HTERT RPE-1 (cell line): ENCODE results near the gene SLC5A1.

Experiments
- in situ Hi-C: fragments of 300-500 bp; cut with MboI; formaldehyde crosslinking; loops from 4 replicates; pipeline ENCODE4 v1.14.3; 2020; ENCODE audit warnings: low sequenced_read_pairs

Gene SLC5A1

GRCh38 chr22:32042924-32043323 lies at the start of gene SLC5A1:
Gene SLC5A1 (plus strand): TSS chr22:32043261. CDS start chr22:32043282, 21 bp downstream.
- in situ Hi-C loops, result no loop called here

GRCh38 chr22:31995046-31995445 lies 48.0 kb upstream of the SLC5A1 start:
- in situ Hi-C loops, result no loop called here

- in situ Hi-C loops, result no loop called here
Observed at GRCh38 chr22:31995807-31996206, 47.3 kb upstream of the SLC5A1 start.

- in situ Hi-C loops, result no loop called here
Observed at GRCh38 chr22:31998784-31999385, 44.2 kb upstream of the SLC5A1 start.

GRCh38 chr22:32000181-32000580 lies 42.9 kb upstream of the SLC5A1 start:
- in situ Hi-C loops, result no loop called here

- in situ Hi-C loops, result no loop called here
Observed at GRCh38 chr22:32005453-32005852, 37.6 kb upstream of the SLC5A1 start.

GRCh38 chr22:32013200-32013599 lies 29.9 kb upstream of the SLC5A1 start:
- in situ Hi-C loops, result no loop called here

GRCh38 chr22:32016081-32016480 lies 27.0 kb upstream of the SLC5A1 start:
- in situ Hi-C loops, result no loop called here

- in situ Hi-C loops, result no loop called here
Observed at GRCh38 chr22:32018056-32018455, 25.0 kb upstream of the SLC5A1 start.

- in situ Hi-C loops, result no loop called here
Observed at GRCh38 chr22:32020117-32020516, 22.9 kb upstream of the SLC5A1 start.

GRCh38 chr22:32021716-32022115 lies 21.3 kb upstream of the SLC5A1 start:
- in situ Hi-C loops, result no loop called here

- in situ Hi-C loops, result no loop called here
Observed at GRCh38 chr22:32023251-32023827, 19.7 kb upstream of the SLC5A1 start.

GRCh38 chr22:32024796-32025195 lies 18.3 kb upstream of the SLC5A1 start:
- in situ Hi-C loops, result no loop called here

- in situ Hi-C loops, result no loop called here
Observed at GRCh38 chr22:32030518-32031247, 12.4 kb upstream of the SLC5A1 start.

GRCh38 chr22:32031466-32031865 lies 11.6 kb upstream of the SLC5A1 start:
- in situ Hi-C loops, result no loop called here

GRCh38 chr22:32034275-32034674 lies 8.8 kb upstream of the SLC5A1 start:
- in situ Hi-C loops, result no loop called here

GRCh38 chr22:32037236-32037635 lies 5.8 kb upstream of the SLC5A1 start:
- in situ Hi-C loops, result no loop called here

GRCh38 chr22:32040324-32040904 lies 2.6 kb upstream of the SLC5A1 start:
- in situ Hi-C loops, result no loop called here

- in situ Hi-C loops, result no loop called here
Observed at GRCh38 chr22:32043391-32043790, 330 bp downstream of the SLC5A1 start.

- in situ Hi-C loops, result no loop called here
Observed at GRCh38 chr22:32044477-32044876, 1.4 kb downstream of the SLC5A1 start.

- in situ Hi-C loops, result no loop called here
Observed at GRCh38 chr22:32044913-32045312, 1.9 kb downstream of the SLC5A1 start.

- in situ Hi-C loops, result no loop called here
Observed at GRCh38 chr22:32048069-32048468, 5.0 kb downstream of the SLC5A1 start.
